Right lobe of liver (tissue), 4 donors: ENCODE results near the gene HCN3.

Source experiments
- POLR2A ChIP-seq: fragments of 450-650 bp; IDR thresholded peaks from one replicate; pipeline ENCODE4 v1.6.1; 2017; ENCODE audit warnings: antibody characterized with exemption, mild to moderate bottlenecking
- TF ChIP-seq, protein P1 (sequence below), 4 donors: fragments of 200-600 bp in 3 of 4; fragments of 450-650 bp in 1 of 4; IDR thresholded peaks; one replicate each; pipeline versions ENCODE4 v1.5.1 to v1.8.0; 2016 to 2022; ENCODE audit warnings: antibody characterized with exemption in 4 of 4, mild to moderate bottlenecking in 2 of 4
- donor health status: DM: no; HTN: no; CAD: no.
- donor health status: DM: no; HTN: no; CAD: no.
- donor health status: DM: no; HTN: yes; CAD: no.

DNA sequence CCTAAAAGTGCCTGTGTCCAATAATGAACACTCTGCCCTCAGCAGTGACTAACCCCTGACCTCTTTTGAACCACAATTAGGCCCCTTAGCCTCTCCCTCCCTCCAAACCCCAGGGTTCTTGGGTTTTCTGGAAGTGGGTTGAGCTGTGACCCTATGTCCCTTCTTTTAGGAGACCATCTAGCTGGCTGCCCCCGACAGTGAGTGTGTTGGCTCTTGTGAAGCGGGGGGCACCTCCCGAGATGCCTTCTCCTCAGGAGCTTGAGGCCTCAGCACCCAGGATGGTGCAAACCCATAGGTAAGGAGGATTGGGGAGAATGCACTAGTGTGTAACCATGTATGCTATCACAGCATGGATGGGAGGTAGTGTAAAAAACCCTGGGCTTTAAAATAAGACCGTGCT is 50.7 kb downstream of the HCN3 start:
- TF ChIP-seq, protein P1, sequence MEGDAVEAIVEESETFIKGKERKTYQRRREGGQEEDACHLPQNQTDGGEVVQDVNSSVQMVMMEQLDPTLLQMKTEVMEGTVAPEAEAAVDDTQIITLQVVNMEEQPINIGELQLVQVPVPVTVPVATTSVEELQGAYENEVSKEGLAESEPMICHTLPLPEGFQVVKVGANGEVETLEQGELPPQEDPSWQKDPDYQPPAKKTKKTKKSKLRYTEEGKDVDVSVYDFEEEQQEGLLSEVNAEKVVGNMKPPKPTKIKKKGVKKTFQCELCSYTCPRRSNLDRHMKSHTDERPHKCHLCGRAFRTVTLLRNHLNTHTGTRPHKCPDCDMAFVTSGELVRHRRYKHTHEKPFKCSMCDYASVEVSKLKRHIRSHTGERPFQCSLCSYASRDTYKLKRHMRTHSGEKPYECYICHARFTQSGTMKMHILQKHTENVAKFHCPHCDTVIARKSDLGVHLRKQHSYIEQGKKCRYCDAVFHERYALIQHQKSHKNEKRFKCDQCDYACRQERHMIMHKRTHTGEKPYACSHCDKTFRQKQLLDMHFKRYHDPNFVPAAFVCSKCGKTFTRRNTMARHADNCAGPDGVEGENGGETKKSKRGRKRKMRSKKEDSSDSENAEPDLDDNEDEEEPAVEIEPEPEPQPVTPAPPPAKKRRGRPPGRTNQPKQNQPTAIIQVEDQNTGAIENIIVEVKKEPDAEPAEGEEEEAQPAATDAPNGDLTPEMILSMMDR (IDR thresholded peaks at IDR 0.05), result no peak
- no peak for TF ChIP-seq POLR2A
